TTC549 (cell line): Measurements from ENCODE around the gene OR2A14.
"Not testable (repeated sequence)": the region's sequence is repeated elsewhere in the genome, so short reads cannot be mapped to it uniquely, and the experiment has no call there.

ENCODE experiments used
- FAIRE-seq: peaks from 2 replicates; lab custom pipeline; 2012; peaks lifted over from hg19 to GRCh38; lab: Jason Lieb, UNC

Gene OR2A14

GRCh38 chr7:144122876-144123275, at the start of gene OR2A14:
TSS of gene OR2A14 (plus strand) at chr7:144123176. CDS start at chr7:144129113, 5,937 bp downstream.
- no peak for FAIRE-seq

- FAIRE-seq = no peak
These were observed 48.6 kb upstream of the OR2A14 start for GRCh38 chr7:144074374-144074773.

GRCh38 chr7:144085978-144086377, 37.0 kb upstream of the OR2A14 start, which contains the start of gene OR2A12:
TSS of gene OR2A12 (plus strand) at chr7:144086278. CDS start at chr7:144095108, 8,830 bp downstream.
- FAIRE-seq = no peak

- no peak for FAIRE-seq
These were observed 36.2 kb upstream of the OR2A14 start for GRCh38 chr7:144086730-144087129.

GRCh38 chr7:144087230-144087629, 35.7 kb upstream of the OR2A14 start:
- no peak for FAIRE-seq

- no peak for FAIRE-seq
These were observed 32.3 kb upstream of the OR2A14 start for GRCh38 chr7:144090667-144091066.

- FAIRE-seq = no peak
These were observed 24.2 kb upstream of the OR2A14 start for GRCh38 chr7:144098776-144099175.

- no peak for FAIRE-seq
These were observed 22.4 kb upstream of the OR2A14 start for GRCh38 chr7:144100607-144101006.

- no peak for FAIRE-seq
These were observed 20.9 kb upstream of the OR2A14 start for GRCh38 chr7:144102041-144102440.

GRCh38 chr7:144105211-144105610, 17.8 kb upstream of the OR2A14 start:
- FAIRE-seq = no peak

- no peak for FAIRE-seq
These were observed 13.7 kb upstream of the OR2A14 start, which contains the start of gene OR2A2 for GRCh38 chr7:144109283-144109682. TSS of gene OR2A2 (plus strand) at chr7:144109583. CDS start at chr7:144109583, 0 bp downstream.

GRCh38 chr7:144110272-144110671, 12.7 kb upstream of the OR2A14 start:
- FAIRE-seq = no peak

- FAIRE-seq = no peak
These were observed 9.3 kb upstream of the OR2A14 start for GRCh38 chr7:144113651-144114050.

- no peak for FAIRE-seq
These were observed 4.6 kb upstream of the OR2A14 start for GRCh38 chr7:144118341-144118740.

- FAIRE-seq = no peak
These were observed 4.8 kb downstream of the OR2A14 start for GRCh38 chr7:144127714-144128334.

GRCh38 chr7:144129601-144130000, 6.6 kb downstream of the OR2A14 start:
- FAIRE-seq = not testable (repeated sequence)

- no peak for FAIRE-seq
These were observed 7.8 kb downstream of the OR2A14 start for GRCh38 chr7:144130730-144131129.

GRCh38 chr7:144132262-144132661, 9.3 kb downstream of the OR2A14 start:
- no peak for FAIRE-seq

- no peak for FAIRE-seq
These were observed 10.3 kb downstream of the OR2A14 start for GRCh38 chr7:144133307-144133706.

- no peak for FAIRE-seq
These were observed 11.1 kb downstream of the OR2A14 start for GRCh38 chr7:144134116-144134515.

GRCh38 chr7:144137501-144137900, 14.5 kb downstream of the OR2A14 start:
- no peak for FAIRE-seq

- FAIRE-seq = no peak
These were observed 19.2 kb downstream of the OR2A14 start for GRCh38 chr7:144142187-144142586.

- FAIRE-seq = no peak
These were observed 21.4 kb downstream of the OR2A14 start for GRCh38 chr7:144144426-144144825.

GRCh38 chr7:144148224-144148827, 25.4 kb downstream of the OR2A14 start:
- no peak for FAIRE-seq
